IPS-18c (cell line): Measurements from ENCODE around the gene RELL1.

ENCODE experiments used
- H3K4me3 ChIP-seq: 2 replicates; pipeline ENCODE4 v1.7.0; 2013; ENCODE audit warnings: low read depth, mild to moderate bottlenecking, low read length, moderate library complexity; ENCODE audit not compliant: insufficient read depth
- H3K9me3 ChIP-seq: one replicate; pipeline ENCODE4 v1.6.1; 2013; ENCODE audit warnings: mild to moderate bottlenecking, low read length, moderate library complexity; ENCODE audit not compliant: control insufficient read depth, insufficient read depth

Gene RELL1

DNA sequence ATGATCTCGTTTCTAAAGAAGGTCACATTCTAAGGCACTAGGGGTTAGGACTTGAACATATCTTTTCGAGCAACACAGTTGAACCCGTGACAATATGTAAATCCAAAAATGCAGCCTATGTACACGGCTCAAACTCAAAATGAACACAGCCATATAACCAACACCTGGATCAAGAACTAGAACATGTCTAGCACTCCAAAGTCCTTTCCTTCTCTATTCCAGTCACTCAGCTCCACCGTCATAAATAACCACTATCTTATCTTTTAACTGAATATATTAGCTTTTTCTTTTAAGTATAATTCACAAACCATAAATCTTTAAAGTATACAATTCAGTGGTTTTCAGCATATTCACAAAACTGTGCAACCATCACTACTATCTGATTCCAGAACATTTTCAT lies 19.4 kb upstream of the RELL1 start:
- Histone ChIP-seq H3K9me3 (no peaks in the 10 kb centered on the region), H3K4me3 (no peak overlapping the region)

DNA sequence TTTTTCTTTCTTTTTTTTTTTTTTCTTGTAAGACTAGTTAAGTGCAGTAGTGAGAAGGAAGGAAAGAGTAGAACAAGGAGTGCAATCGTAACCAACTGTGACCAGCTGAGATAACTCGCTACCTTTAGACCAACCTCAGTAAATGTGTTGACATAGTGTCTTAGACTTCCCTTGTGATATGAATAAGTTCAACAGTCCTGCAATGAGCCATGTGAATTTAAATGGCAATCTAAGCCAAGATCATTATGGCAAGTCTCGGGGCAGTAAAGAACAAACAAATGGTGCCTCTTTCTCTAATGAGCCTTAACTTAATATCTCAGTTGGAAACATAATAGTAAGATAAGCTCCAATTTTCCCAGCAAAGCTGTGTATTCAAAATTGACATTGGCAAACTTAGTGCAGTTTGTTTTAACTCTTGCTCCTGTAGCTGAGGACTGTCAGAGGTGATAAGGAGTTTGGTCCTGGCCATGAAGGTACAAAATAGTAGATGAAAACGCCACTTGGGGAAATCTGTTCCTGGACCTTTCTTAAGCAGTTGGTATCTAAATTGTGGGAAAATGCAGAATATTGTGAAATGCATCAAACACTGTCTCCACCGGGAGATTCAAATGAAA lies 13.8 kb upstream of the RELL1 start:
- Histone ChIP-seq H3K4me3 (no peak overlapping the region), H3K9me3 (no peaks in the 10 kb centered on the region)

- H3K9me3 ChIP-seq, result no peaks in the 10 kb centered on the region
- H3K4me3 ChIP-seq, result no peak overlapping the region
Measured at GRCh38 chr4:37697566-37697965, 11.4 kb upstream of the RELL1 start.

- Histone ChIP-seq H3K4me3 (no peak overlapping the region), H3K9me3 (no peaks in the 10 kb centered on the region)
Measured at GRCh38 chr4:37693450-37694190, 7.4 kb upstream of the RELL1 start.

GRCh38 chr4:37693030-37693429 lies 6.9 kb upstream of the RELL1 start:
- no peaks in the 10 kb centered on the region for H3K9me3 ChIP-seq
- H3K4me3 ChIP-seq, result no peak overlapping the region

DNA sequence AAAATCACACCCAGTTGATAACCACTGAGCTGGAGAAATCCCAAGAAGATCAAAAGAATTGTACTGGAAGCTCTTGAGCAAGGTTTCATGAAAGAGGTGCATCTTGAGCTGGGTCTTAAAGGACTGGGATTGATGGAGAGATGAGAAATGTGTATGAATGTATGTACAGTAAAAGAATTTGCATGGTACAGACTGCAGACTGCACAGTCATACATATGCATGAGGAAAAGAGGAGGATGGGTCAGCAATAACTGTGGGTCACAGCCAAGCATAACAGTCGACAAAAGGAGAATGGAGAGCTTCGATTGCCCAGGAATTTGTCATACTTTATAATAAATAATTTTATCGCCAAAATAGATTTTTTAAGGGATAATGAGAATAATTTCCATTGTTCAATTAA lies 4.8 kb upstream of the RELL1 start:
- no peaks in the 10 kb centered on the region for H3K9me3 ChIP-seq
- H3K4me3 ChIP-seq, result no peak overlapping the region

DNA sequence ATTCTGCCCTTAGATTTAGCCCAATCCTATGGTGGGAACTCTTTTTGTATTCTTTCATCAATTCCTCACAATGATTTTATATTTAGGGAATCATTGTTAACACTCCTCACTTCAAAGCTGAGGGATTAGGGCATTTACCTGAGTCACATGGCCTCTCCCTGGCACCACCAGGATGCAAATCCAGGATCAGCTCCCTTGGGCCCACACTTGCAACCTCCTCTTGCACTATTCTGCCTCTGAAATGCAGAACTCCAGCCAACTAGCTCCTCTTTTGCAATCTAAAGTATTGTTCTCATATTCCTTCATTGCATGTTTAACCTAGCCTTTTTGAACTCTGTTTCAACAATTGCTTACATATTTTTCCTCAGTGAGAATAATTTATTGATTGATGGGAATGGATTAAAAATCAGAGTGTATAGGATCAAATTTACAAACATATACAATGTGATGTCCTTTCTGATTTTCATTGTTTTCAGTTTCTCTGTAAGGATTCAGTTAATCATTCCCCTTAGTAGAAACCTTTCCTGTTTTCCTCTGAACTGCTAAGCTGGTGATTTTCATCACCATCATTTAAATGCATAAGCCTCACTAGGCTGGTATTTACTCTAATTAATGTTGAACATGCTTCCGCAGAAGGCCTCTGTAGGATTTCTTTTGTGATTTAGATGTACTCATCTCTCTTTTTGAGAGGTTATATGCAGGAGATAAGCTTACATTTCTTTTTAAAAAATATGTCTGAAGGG lies 3.3 kb upstream of the RELL1 start:
- Histone ChIP-seq H3K4me3 (no peak overlapping the region), H3K9me3 (no peaks in the 10 kb centered on the region)

DNA sequence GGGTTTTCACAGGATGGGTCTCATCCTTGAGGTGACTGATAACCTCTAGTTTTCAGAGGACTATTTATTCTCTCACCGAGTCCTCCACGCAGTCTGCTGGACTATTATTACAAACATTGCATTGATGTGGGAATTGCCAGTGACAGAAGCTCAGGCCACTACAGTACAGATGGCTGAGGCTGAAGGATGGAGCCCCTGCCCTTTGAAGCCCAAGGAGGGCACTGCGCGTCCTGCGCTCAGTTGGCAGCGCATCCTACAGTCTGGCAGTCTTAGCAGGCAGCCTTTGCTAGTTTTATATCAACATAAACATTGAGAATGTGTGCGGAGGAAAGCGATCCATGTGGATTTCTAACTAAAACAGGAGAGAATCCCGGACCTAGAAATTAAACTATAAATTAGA lies 1.5 kb upstream of the RELL1 start:
- Histone ChIP-seq H3K4me3 (no peak overlapping the region), H3K9me3 (no peaks in the 10 kb centered on the region)

DNA sequence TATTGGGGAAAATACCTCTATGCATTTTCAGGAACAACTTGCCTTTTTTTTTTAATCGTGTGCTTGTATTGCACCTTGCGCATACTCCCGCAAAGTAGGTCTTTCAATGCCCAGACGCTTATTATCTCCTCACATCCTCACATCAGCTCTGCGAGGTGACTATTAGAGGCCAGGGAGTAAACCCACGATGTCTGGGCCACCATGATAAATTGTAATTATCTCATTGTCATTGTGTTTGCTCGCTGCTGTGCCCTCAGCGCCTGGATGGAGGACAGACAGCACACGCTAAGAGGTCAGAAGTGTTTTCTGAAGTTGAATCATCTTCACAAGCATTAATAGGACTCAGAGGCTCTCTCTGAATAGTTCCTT lies 1.0 kb upstream of the RELL1 start:
- Histone ChIP-seq H3K9me3 (no peaks in the 10 kb centered on the region), H3K4me3 (peak overlapping the region; percentile 63)

DNA sequence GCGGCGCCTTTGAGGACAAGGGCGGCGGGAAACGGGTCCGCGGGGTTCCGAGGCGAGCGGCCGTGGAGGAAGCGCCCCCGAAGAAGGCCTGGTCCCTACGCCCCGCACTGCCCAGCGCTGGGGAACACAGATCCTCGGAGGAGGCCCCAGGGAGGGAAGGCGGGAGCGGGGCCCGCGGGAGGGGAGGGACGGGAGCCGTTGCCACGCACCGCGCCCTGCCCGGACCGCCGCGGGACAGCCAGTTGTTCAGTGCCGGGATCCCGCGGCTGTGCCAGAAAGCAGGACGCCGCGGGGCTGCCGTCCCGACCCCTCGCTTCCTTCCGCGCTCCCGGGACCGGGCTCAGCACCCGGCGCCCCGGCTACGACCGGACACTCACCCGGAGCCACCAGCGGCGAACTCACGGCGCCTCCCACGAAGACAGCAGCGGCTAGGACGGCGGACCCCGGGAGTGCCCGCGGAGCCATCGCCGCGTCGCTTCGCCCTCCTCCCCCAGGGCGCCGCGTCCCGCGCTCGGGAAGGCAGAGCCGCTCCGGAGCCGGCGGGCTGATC lies 278 bp downstream of the RELL1 start:
- H3K4me3 ChIP-seq, result peak overlapping the region; percentile 77
- no peaks in the 10 kb centered on the region for H3K9me3 ChIP-seq

- Histone ChIP-seq H3K9me3 (no peaks in the 10 kb centered on the region), H3K4me3 (peak overlapping the region; percentile 77)
Measured at GRCh38 chr4:37685161-37685822, 884 bp downstream of the RELL1 start.

DNA sequence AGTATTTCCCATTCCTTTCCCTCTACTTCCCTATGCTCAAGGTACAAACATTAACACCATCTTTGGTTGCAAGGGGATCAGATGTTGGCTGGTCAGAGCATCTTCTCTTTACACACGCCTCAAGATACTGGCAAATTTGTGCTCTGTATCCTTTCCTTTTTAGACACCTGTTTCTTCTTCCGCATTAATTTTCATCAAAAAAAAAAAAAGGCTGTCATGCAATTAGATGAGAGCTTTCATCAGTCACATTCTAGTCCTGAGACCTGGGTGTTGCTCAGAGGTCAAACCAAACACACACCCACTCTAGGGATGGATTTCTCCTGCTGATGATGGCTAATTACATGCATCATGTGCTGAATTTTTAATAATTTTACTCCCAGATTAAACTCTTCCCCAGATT lies 2.0 kb downstream of the RELL1 start:
- Histone ChIP-seq H3K9me3 (no peaks in the 10 kb centered on the region), H3K4me3 (no peak overlapping the region)

- H3K4me3 ChIP-seq, result no peak overlapping the region
Measured at GRCh38 chr4:37682701-37683401, 3.3 kb downstream of the RELL1 start.

GRCh38 chr4:37680089-37680488 lies 6.1 kb downstream of the RELL1 start:
- H3K9me3 ChIP-seq, result no peaks in the 10 kb centered on the region
- no peak overlapping the region for H3K4me3 ChIP-seq

More at GRCh38 chr4:37682701-37683401, 3.3 kb downstream of the RELL1 start:
- H3K9me3 ChIP-seq, result no peaks in the 10 kb centered on the region

DNA sequence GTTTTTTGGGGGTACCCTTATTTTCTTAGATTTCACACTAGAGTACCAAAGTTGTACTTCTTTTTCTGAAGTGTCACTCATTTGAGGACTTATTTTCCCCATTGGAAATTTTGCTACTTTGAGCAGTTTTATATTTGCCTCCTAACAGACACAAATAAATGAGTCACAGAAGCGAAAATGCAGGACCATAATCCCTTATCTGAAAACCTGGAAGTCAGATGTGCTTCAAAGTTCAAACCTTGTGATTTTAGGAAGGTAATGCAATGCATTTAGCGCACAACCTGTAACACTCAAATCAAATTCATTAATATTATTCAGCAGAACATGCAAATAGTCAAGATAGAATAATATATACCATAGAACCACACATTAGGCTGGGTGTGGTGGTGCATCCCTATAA lies 6.9 kb downstream of the RELL1 start:
- no peak overlapping the region for H3K4me3 ChIP-seq

DNA sequence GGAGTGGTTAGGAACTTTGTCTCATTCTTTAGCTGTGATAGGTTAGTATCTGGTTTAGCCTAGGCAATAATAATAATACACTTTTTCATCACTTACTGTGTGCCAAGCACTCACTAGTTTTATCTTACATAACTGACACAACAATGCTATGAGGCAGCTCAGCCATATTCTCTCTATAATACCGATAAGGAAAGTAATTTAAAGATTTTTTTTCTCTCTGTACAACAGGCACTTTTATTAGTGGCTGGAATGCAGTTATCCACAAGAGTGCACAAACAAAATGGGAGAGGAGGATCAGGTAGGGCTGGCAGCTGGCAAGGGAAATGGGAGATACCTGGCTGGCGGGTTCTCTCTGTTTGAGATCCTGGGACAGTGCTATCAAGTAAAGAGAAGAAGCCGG lies 7.6 kb downstream of the RELL1 start:
- H3K4me3 ChIP-seq, result no peak overlapping the region
- H3K9me3 ChIP-seq, result no peaks in the 10 kb centered on the region

More for the DNA sequence above, 6.9 kb downstream of the RELL1 start:
- no peaks in the 10 kb centered on the region for H3K9me3 ChIP-seq
